ENCODE data around the gene TAL1.

The TAL1 gene

GRCh38 chr1:47229886-47230691, 1.9 kb downstream of the TAL1 start:
- DNase-seq (ENCODE audit: low read depth in 2 of 2, low spot score in 1 of 2): no peak

GRCh38 chr1:47229031-47229885, 2.8 kb downstream of the TAL1 start:
- DNase-seq (ENCODE audit: low read depth in 2 of 2, low spot score in 1 of 2): no peak

GRCh38 chr1:47228644-47229030, 3.4 kb downstream of the TAL1 start:
- no peak for DNase-seq (ENCODE audit: low read depth in 2 of 2, low spot score in 1 of 2)

GRCh38 chr1:47227341-47228232, 4.4 kb downstream of the TAL1 start:
- DNase-seq (ENCODE audit: low read depth in 2 of 2, low spot score in 1 of 2): no peak

GRCh38 chr1:47226839-47227215, 5.2 kb downstream of the TAL1 start:
- no peak for DNase-seq (ENCODE audit: low read depth in 2 of 2, low spot score in 1 of 2)

GRCh38 chr1:47226121-47226838, 5.7 kb downstream of the TAL1 start:
- DNase-seq (ENCODE audit: low read depth in 2 of 2, low spot score in 1 of 2): no peak

GRCh38 chr1:47225430-47226100, 6.5 kb downstream of the TAL1 start:
- DNase-seq (ENCODE audit: low read depth in 2 of 2, low spot score in 1 of 2): no peak

- DNase-seq (ENCODE audit: low read depth in 2 of 2, low spot score in 1 of 2): no peak
These were observed 7.2 kb downstream of the TAL1 start for GRCh38 chr1:47224676-47225399.

GRCh38 chr1:47223921-47224675, 7.9 kb downstream of the TAL1 start:
- DNase-seq (ENCODE audit: low read depth in 2 of 2, low spot score in 1 of 2): no peak

GRCh38 chr1:47223174-47223920, 8.7 kb downstream of the TAL1 start:
- no peak for DNase-seq (ENCODE audit: low read depth in 2 of 2, low spot score in 1 of 2)

- DNase-seq (ENCODE audit: low read depth in 2 of 2, low spot score in 1 of 2): no peak
These were observed 9.5 kb downstream of the TAL1 start for GRCh38 chr1:47222476-47222875.

GRCh38 chr1:47219590-47220220, 12.3 kb downstream of the TAL1 start:
- DNase-seq (ENCODE audit: low read depth in 2 of 2, low spot score in 1 of 2): no peak

GRCh38 chr1:47219001-47219400, 13.0 kb downstream of the TAL1 start:
- DNase-seq (ENCODE audit: low read depth in 2 of 2, low spot score in 1 of 2): no peak

- DNase-seq (ENCODE audit: low read depth in 2 of 2, low spot score in 1 of 2): no peak
These were observed 15.6 kb downstream of the TAL1 start for GRCh38 chr1:47216278-47217059.

GRCh38 chr1:47215713-47216112, 16.3 kb downstream of the TAL1 start:
- no peak for DNase-seq (ENCODE audit: low read depth in 2 of 2, low spot score in 1 of 2)

- no peak for DNase-seq (ENCODE audit: low read depth in 2 of 2, low spot score in 1 of 2)
These were observed 17.5 kb downstream of the TAL1 start for GRCh38 chr1:47214549-47214948.

All from stimulated activated CD8-positive, alpha-beta memory T cell treated with anti-CD3 and anti-CD28 coated beads, Interleukin-4, amount 100 ng/mL, for 1 hour (primary cell).